SK-N-SH (cell line): ENCODE results near the gene C4A. TPM values are rescaled to one million over a fixed set of nuclear protein-coding genes. Genes with fewer than 3 reads are reported as not detected.

Source experiments
- CTCF ChIA-PET: fragments of 300-600, 350-600 bp; formaldehyde crosslinking; extraction: SDS; loops from one replicate; lab custom pipeline; 2021; lab: Yijun Ruan, JAX
- POLR2A ChIA-PET: fragments of 350-600 bp; sonication (Branson Sonifier 250); formaldehyde crosslinking; extraction: SDS; loops from one replicate; lab custom pipeline; 2020; ENCODE audit warnings: antibody characterized with exemption, inconsistent platforms; lab: Yijun Ruan, JAX
- DNase-seq: peaks from one replicate; pipeline ENCODE4 v3.0.0; 2012
- H2AFZ ChIP-seq: fragments of 200-600 bp; sonication (generic); 2 replicates; pipeline ENCODE4 v1.8.1; 2016; ENCODE audit warnings: antibody characterized with exemption, mild to moderate bottlenecking, low read depth
- H3F3A ChIP-seq: fragments of 200-600 bp; sonication (generic); replicated peaks from 2 replicates; pipeline ENCODE3; 2016; ENCODE audit warnings: antibody characterized with exemption, mild to moderate bottlenecking; ENCODE audit not compliant: insufficient read depth
- H3K27ac ChIP-seq, 2 experiments: fragments of 200-500 bp in 1 of 2; fragments of 200-600 bp in 1 of 2; sonication (Bioruptor generic) in 1 of 2; sonication (generic), shearing (Covaris generic) in 1 of 2; 2 replicates each; pipeline versions ENCODE4 v1.5.1 to v1.6.1; 2014 to 2016; ENCODE audit warnings: low read depth in 2 of 2, inconsistent platforms in 1 of 2, low read length in 1 of 2, mild to moderate bottlenecking in 1 of 2, mixed read lengths in 1 of 2
- H3K27me3 ChIP-seq: fragments of 200-600 bp; sonication (generic), shearing (Covaris generic); 2 replicates; pipeline ENCODE4 v1.6.1; 2016; ENCODE audit warnings: mixed run types; ENCODE audit not compliant: insufficient read depth
- H3K36me3 ChIP-seq, 2 experiments: fragments of 200-500 bp in 1 of 2; fragments of 200-600 bp in 1 of 2; sonication (Bioruptor generic) in 1 of 2; sonication (generic) in 1 of 2; replicated peaks in 1 of 2; 2 replicates each; pipeline versions ENCODE3 to v1.5.1; 2014 to 2016; ENCODE audit warnings: low read length in 1 of 2, mild to moderate bottlenecking in 1 of 2; ENCODE audit not compliant: insufficient read depth in 2 of 2, control insufficient read depth in 1 of 2
- H3K4me1 ChIP-seq, 2 experiments: fragments of 200-500 bp in 1 of 2; fragments of 200-600 bp in 1 of 2; sonication (Bioruptor generic) in 1 of 2; sonication (generic), shearing (Covaris generic) in 1 of 2; 2 replicates each; pipeline versions ENCODE4 v1.5.1 to v1.6.1; 2014 to 2016; ENCODE audit warnings: low read depth in 1 of 2, low read length in 1 of 2, mixed run types in 1 of 2; ENCODE audit not compliant: insufficient read depth in 2 of 2, control insufficient read depth in 1 of 2
- H3K4me2 ChIP-seq: fragments of 200-600 bp; sonication (generic), shearing (Covaris generic); 2 replicates; pipeline ENCODE4 v1.6.1; 2017; ENCODE audit warnings: mixed run types
- H3K4me3 ChIP-seq, 2 experiments: fragments of 200-500 bp in 1 of 2; fragments of 200-600 bp in 1 of 2; sonication (Bioruptor generic) in 1 of 2; sonication (generic), shearing (Covaris generic) in 1 of 2; 2 replicates each; pipeline versions ENCODE4 v1.5.1 to v1.8.1; 2014 to 2016; ENCODE audit warnings: low read depth in 2 of 2, inconsistent platforms in 1 of 2, low read length in 1 of 2, mild to moderate bottlenecking in 1 of 2, mixed read lengths in 1 of 2, moderate library complexity in 1 of 2
- H3K79me2 ChIP-seq: fragments of 200-600 bp; sonication (generic); 2 replicates; pipeline ENCODE4 v1.8.1; 2017; ENCODE audit warnings: mild to moderate bottlenecking; ENCODE audit not compliant: insufficient read depth
- H3K9ac ChIP-seq: fragments of 200-600 bp; sonication (generic); 2 replicates; pipeline ENCODE4 v1.6.1; 2017; ENCODE audit warnings: mixed run types
- H3K9me2 ChIP-seq: fragments of 200-600 bp; sonication (generic); 2 replicates; pipeline ENCODE4 v1.6.1; 2017; ENCODE audit warnings: mixed run types
- H3K9me3 ChIP-seq: fragments of 200-600 bp; sonication (generic); 2 replicates; pipeline ENCODE4 v1.6.1; 2017; ENCODE audit warnings: mixed run types, mild to moderate bottlenecking, moderate library complexity
- H4K20me1 ChIP-seq: fragments of 200-600 bp; sonication (generic); 2 replicates; pipeline ENCODE4 v1.6.1; 2017; ENCODE audit warnings: mild to moderate bottlenecking, mixed run types; ENCODE audit not compliant: insufficient read depth
- FOSL2 ChIP-seq: IDR thresholded peaks from 2 replicates; pipeline ENCODE4 v1.4.0; 2012; ENCODE audit warnings: low read depth, mild to moderate bottlenecking, moderate library complexity, borderline replicate concordance
- GATA2 ChIP-seq: sonication (generic); formaldehyde crosslinking; IDR thresholded peaks from 2 replicates; pipeline ENCODE4 v1.5.0; 2020; ENCODE audit warnings: mild to moderate bottlenecking, missing genetic modification reagents
- JUND ChIP-seq: IDR thresholded peaks from 2 replicates; pipeline ENCODE4 v1.4.0; 2012
- MXI1 ChIP-seq: IDR thresholded peaks from 2 replicates; pipeline ENCODE4 v1.6.1; 2012; ENCODE audit warnings: mild to moderate bottlenecking, low read depth, low read length, improper control_type of control experiment
- NFIC ChIP-seq: IDR thresholded peaks from 2 replicates; pipeline ENCODE4 v1.4.0; 2012; ENCODE audit warnings: borderline replicate concordance
- POLR2AphosphoS5 ChIP-seq: IDR thresholded peaks from 2 replicates; pipeline ENCODE4 v1.6.1; 2012; ENCODE audit warnings: low read depth, low read length
- RXRA ChIP-seq: IDR thresholded peaks from 2 replicates; pipeline ENCODE4 v1.4.0; 2012; ENCODE audit warnings: low read depth, mild to moderate bottlenecking, borderline replicate concordance
- SIN3A ChIP-seq: IDR thresholded peaks from 2 replicates; pipeline ENCODE4 v1.6.1; 2012; ENCODE audit warnings: low read depth, mild to moderate bottlenecking, low read length, moderate library complexity, borderline replicate concordance
- TAF1 ChIP-seq: IDR thresholded peaks from 2 replicates; pipeline ENCODE4 v1.6.1; 2012; ENCODE audit warnings: low read depth, mild to moderate bottlenecking, low read length, moderate library complexity, borderline replicate concordance
- TEAD4 ChIP-seq: IDR thresholded peaks from 2 replicates; pipeline ENCODE4 v1.4.0; 2012; ENCODE audit warnings: mild to moderate bottlenecking, borderline replicate concordance; ENCODE audit not compliant: insufficient read depth
- YY1 ChIP-seq: IDR thresholded peaks from 2 replicates; pipeline ENCODE4 v1.4.0; 2012; ENCODE audit warnings: low read depth, mild to moderate bottlenecking
- WGBS: methylation state at CpG from one replicate; pipeline ENCODE4 v1.1.6; 2017; ENCODE audit warnings: low lambda C conversion rate; 5-methylcytosine and 5-hydroxymethylcytosine counted together
- polyA plus RNA-seq, 3 experiments: library from polyadenylated mRNA; depleted of rRNA; stranded (reverse); fragments of >200 nt; gene quantifications; 2 replicates each; pipeline ENCODE4 v1.2.3, GENCODE V29; 2012
- TF ChIP-seq, protein P1 (sequence below): IDR thresholded peaks from 2 replicates; pipeline ENCODE4; 2012
- TF ChIP-seq, protein P2 (sequence below): IDR thresholded peaks from 2 replicates; pipeline ENCODE4 v1.4.0; 2012; ENCODE audit warnings: low read depth
- TF ChIP-seq, protein P3 (sequence below): IDR thresholded peaks from 2 replicates; pipeline ENCODE4 v1.4.0; 2012; ENCODE audit warnings: low read depth, borderline replicate concordance

C4A gene
- polyA plus RNA-seq, 1 of the 3 experiments (the other 2 are of a cell fraction): 11.4 TPM

DNA sequence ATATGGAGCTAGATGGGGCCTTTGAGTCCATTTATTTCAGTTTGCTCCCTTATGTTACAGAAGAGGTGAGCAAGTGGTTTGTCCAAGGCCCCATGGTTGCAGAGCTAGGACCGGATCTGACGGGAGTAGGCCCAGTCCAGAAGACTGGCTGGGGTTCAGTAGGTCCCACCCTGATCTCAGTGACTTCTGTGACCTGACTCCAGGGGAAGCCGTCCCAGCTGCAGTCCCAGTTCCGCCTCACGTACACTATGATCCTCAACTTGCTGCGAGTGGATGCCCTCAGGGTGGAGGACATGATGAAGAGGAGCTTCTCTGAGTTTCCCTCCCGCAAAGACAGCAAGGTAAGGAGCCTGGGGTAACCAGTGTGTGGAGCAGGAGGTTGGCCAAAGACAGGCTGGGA is 15.4 kb upstream of the C4A start:
- no peak for DNase-seq
- Histone ChIP-seq H3K4me3 (no peak overlapping the region), H3K4me2 (no peak overlapping the region), H3K4me1 (peaks cover 5 to 18% of the 10 kb centered on the region in 2 experiments; a peak in 1 of 4 replicates), H3K79me2 (peaks cover 15% of the 10 kb centered on the region; the same call in 1 of the 2 replicates), H3K9me2 (no peaks in the 10 kb centered on the region), H3K9ac (no peak overlapping the region), H3K9me3 (no peaks in the 10 kb centered on the region), H4K20me1 (no peaks in the 10 kb centered on the region), H3K27ac (no peak overlapping the region), H3K36me3 (peaks cover 25 to 82% of the 10 kb centered on the region in 2 experiments), H2AFZ (no peak overlapping the region), H3F3A (peaks cover 7% of the 10 kb centered on the region), H3K27me3 (no peaks in the 10 kb centered on the region)
- CTCF ChIA-PET: interaction anchor here (5.1 kb wide), 1 partner anchor 14 kb away, joined by 29 read pairs; no protein-coding TSS in a partner anchor
- WGBS: 94% methylated on average over 4 of the region's 7 CpGs
- TF ChIP-seq, protein P1, sequence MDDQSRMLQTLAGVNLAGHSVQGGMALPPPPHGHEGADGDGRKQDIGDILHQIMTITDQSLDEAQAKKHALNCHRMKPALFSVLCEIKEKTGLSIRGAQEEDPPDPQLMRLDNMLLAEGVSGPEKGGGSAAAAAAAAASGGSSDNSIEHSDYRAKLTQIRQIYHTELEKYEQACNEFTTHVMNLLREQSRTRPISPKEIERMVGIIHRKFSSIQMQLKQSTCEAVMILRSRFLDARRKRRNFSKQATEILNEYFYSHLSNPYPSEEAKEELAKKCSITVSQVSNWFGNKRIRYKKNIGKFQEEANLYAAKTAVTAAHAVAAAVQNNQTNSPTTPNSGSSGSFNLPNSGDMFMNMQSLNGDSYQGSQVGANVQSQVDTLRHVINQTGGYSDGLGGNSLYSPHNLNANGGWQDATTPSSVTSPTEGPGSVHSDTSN: no peak
- TF ChIP-seq, protein P2, sequence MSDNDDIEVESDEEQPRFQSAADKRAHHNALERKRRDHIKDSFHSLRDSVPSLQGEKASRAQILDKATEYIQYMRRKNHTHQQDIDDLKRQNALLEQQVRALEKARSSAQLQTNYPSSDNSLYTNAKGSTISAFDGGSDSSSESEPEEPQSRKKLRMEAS: no peak
- TF ChIP-seq YY1 (no peak), FOSL2 (no peak)
- POLR2A ChIA-PET: no interaction called here

DNA sequence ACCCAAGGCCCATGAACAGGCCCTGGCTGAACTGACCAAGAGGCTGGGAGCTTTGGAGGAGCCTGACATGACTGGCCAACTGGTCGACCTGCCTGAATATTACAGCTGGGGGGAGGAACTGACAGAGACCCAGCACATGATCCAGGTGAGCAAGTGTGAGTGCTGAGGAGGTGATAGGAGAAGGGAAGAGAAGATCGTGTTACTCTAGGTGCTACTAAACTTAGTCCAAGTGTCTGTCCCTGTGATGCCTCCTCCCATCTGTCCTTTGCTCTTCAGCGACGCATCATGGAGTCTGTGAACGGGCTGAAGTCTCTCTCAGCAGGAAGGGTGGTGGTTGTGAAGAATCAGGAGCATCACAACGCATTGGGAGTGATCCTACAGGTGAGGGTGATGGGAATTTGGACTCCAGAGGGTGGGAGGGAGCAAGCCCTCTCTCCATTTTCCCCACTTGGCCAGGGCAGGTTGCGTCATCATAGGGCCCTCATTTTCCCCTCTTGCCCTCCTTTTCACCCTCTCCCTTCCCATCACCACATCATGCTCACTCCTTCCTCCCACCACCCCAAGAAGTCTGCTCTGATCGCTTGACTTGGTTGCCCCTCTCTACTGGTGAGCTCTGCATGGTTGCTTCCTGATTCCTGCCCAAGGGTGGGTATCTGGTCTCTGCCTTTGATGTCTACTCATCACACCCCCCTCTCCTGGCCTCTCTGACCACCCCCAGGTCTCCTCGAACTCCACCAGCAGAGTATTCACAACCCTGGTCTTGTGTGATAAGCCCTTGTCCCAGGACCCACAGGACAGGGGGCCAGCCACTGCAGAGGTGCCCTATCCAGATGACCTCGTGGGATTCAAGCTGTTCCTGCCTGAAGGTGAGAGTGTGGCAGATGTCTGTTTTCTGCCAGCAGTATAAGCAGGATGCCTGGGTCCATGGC is 14.6 kb upstream of the C4A start:
- TF ChIP-seq POLR2AphosphoS5: no peak
- no peak for TF ChIP-seq TAF1
- H3K27ac ChIP-seq: no peak overlapping the region
- 88% methylated on average over 9 of the region's 10 CpGs for WGBS
- peaks cover 10% of the 10 kb centered on the region for H3F3A ChIP-seq
- no peaks in the 10 kb centered on the region for H3K9me2 ChIP-seq
- no peak overlapping the region for H3K9ac ChIP-seq
- no peak overlapping the region for H3K4me2 ChIP-seq
- peaks cover 5 to 18% of the 10 kb centered on the region in 2 experiments; a peak in 1 of 4 replicates for H3K4me1 ChIP-seq
- peaks cover 25 to 75% of the 10 kb centered on the region in 2 experiments for H3K36me3 ChIP-seq
- no peaks in the 10 kb centered on the region for H4K20me1 ChIP-seq
- H3K9me3 ChIP-seq: no peaks in the 10 kb centered on the region
- no peak overlapping the region for H2AFZ ChIP-seq
- H3K4me3 ChIP-seq: no peak overlapping the region
- ChIA-PET POLR2A (interaction anchor here (1.0 to 3.8 kb wide), 2 partner anchors 8 to 172 kb away, joined by 3 to 20 read pairs; partner anchors contain the start of genes NELFE, SKIC2 and VARS1), CTCF (interaction anchor here (5.1 kb wide), 1 partner anchor 15 kb away, joined by 29 read pairs; no protein-coding TSS in a partner anchor)
- peaks cover 15% of the 10 kb centered on the region; the same call in 1 of the 2 replicates for H3K79me2 ChIP-seq
- no peak for DNase-seq
- no peaks in the 10 kb centered on the region for H3K27me3 ChIP-seq

DNA sequence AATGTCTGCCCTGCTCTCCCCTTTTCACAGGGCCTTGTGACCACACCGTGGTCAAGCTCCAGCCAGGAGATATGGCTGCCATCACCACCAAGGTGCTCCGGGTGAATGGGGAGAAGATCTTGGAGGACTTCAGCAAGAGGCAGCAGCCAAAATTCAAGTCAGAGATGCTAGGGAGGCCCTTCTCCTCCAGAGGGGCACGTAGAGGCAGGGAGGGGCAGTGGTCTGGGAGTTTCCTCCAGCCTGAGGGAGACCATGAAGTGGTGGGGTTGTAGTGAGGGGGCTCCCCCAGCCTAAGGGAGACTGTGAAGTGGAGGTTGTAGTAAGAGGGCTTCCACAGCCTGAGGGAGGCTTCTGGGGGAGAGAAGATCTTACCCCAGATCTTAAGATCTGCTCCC is 13.9 kb upstream of the C4A start:
- no peak for DNase-seq
- Histone ChIP-seq H4K20me1 (no peaks in the 10 kb centered on the region), H3K27me3 (no peaks in the 10 kb centered on the region), H3K79me2 (peaks cover 22% of the 10 kb centered on the region), H3K4me1 (peaks cover 5 to 21% of the 10 kb centered on the region in 2 experiments; a peak in 1 of 4 replicates), H3K36me3 (peaks cover 25 to 68% of the 10 kb centered on the region in 2 experiments), H3K27ac (no peak overlapping the region), H3K9me2 (no peaks in the 10 kb centered on the region), H3K4me2 (no peak overlapping the region), H3F3A (peaks cover 10% of the 10 kb centered on the region), H2AFZ (no peak overlapping the region), H3K9ac (no peak overlapping the region), H3K9me3 (no peaks in the 10 kb centered on the region), H3K4me3 (no peak overlapping the region)
- ChIA-PET POLR2A (interaction anchor here (1.0 to 3.8 kb wide), 2 partner anchors 9 to 172 kb away, joined by 3 to 20 read pairs; partner anchors contain the start of genes NELFE, SKIC2 and VARS1), CTCF (interaction anchor here (5.1 to 5.2 kb wide), 2 partner anchors 9 to 16 kb away, joined by 19 to 29 read pairs; partner anchors contain the start of genes NELFE and SKIC2)
- TF ChIP-seq, protein P3, sequence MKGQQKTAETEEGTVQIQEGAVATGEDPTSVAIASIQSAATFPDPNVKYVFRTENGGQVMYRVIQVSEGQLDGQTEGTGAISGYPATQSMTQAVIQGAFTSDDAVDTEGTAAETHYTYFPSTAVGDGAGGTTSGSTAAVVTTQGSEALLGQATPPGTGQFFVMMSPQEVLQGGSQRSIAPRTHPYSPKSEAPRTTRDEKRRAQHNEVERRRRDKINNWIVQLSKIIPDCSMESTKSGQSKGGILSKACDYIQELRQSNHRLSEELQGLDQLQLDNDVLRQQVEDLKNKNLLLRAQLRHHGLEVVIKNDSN: no peak
- TF ChIP-seq TEAD4 (no peak), RXRA (no peak), JUND (no peak), FOSL2 (no peak), GATA2 (CRISPR knock-in tag) (no peak), NFIC (no peak), YY1 (no peak), SIN3A (no peak), MXI1 (no peak)
- TF ChIP-seq, protein P2: no peak
- WGBS: 100% methylated on average over 3 of the region's 3 CpGs
